Measurements from ENCODE around the gene ME1. TPM values are rescaled to one million over a fixed set of nuclear protein-coding genes. Genes with fewer than 3 reads are reported as not detected.
"Not testable (repeated sequence)": the region's sequence is repeated elsewhere in the genome, so short reads cannot be mapped to it uniquely, and the experiment has no call there.

ME1 gene
- polyA plus RNA-seq, 6 donors from 2014 or later = not detected

DNA sequence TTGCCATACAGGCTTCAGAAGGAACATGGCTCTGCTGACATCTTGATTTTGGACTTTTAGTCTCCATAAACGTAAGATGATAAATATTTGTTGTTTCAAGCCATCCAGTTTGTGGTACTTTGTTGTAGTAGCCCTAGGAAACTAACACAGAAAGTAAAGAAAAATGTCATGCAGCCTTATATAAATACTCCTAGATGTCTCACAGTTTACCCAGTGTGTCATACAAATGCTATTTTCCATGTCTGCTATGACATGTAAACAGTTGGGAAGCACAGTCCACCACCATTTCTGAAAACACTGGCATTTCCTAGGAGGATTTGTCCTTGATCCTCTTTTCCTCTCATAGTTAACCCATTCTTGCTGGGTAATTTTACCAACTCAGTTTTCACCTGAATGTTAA is 30.6 kb upstream of the ME1 start:
- Mint-ChIP-seq H3K27ac (no peak overlapping the region), H3K9me3 (peaks cover 0 to 2% (median 0%) of the 10 kb centered on the region in 7 donors), H3K36me3 (no peaks in the 10 kb centered on the region), H3K4me3 (no peak overlapping the region), H3K4me1 (no peaks in the 10 kb centered on the region), H3K27me3 (peaks cover 0 to 7% (median 4%) of the 10 kb centered on the region in 3 donors)
- no peak for DNase-seq
- no peak for ATAC-seq (ENCODE audit: low read depth in 2 of 2)

DNA sequence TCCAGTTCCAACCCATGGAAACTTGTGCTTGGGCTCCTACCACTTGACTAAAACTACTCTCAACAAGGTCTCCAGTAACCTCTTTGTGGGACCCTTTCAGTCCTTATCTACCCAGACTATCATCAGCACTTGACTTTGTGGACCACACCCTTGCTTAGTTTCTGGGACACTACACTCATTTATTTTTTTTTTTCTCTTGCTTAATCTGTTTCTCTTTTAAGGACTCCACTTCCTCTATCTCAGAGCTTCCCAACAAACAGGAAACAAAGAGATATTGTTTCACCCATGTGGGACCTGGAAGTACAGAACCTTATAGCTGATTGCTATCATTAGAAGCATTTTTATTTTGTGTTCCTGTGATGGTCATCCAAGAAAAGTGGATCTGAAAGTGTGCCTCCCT is 28.8 kb upstream of the ME1 start:
- Mint-ChIP-seq H3K27ac (no peak overlapping the region), H3K27me3 (peaks cover 0 to 7% (median 4%) of the 10 kb centered on the region in 3 donors), H3K36me3 (no peaks in the 10 kb centered on the region), H3K9me3 (no peaks in the 10 kb centered on the region), H3K4me3 (no peak overlapping the region), H3K4me1 (no peaks in the 10 kb centered on the region)
- DNase-seq (no peak), ATAC-seq (ENCODE audit: low read depth in 2 of 2) (no peak)

DNA sequence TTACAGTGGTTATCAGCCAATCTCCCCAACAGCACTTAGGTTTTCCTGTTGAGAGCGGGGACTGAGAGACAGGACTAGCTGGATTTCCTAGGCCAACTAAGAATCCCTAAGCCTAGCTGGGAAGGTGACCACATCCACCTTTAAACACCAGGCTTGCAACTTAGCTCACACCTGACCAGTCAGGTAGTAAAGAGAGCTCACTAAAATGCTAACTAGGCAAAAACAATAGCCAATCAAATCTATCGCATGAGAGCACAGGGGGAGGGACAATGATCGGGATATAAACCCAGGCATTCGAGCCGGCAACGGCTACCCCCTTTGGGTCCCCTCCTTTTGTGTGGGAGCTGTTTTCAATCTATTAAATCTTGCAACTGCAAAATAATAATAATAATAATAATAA is 19.2 kb upstream of the ME1 start:
- H3K9me3 Mint-ChIP-seq; H3K4me1 Mint-ChIP-seq; H3K36me3 Mint-ChIP-seq; ATAC-seq (ENCODE audit: low read depth in 2 of 2); H3K27ac Mint-ChIP-seq; DNase-seq; H3K27me3 Mint-ChIP-seq; H3K4me3 Mint-ChIP-seq: not testable (repeated sequence)

DNA sequence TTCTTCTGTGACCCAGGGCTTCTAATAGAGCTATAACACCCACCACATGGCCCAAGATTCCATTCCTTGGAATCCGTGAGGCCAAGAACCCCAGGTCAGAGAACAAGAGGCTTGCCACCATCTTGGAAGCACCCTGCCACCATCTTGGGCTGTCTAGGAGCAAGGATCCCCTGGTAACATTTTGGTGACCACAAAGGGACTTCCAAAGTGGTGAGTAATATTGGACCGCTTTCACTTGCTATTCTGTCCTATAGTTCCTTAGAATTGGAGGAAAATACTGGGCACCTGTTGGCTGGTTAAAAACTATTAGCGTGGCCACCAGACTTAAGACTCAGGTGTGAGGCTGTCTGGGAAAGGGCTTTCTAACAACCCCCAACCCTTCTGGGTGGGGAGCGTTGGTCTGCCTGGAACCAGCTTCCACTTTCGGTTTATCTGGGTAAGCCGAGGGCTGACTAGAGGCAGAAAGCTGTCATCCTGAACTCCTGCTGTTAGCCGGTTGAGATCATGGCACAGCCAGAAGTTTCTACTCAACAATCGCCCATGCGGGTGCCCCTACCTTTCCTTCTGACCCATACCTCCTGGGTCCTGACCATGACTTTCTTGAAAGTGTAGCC is 13.3 kb upstream of the ME1 start:
- H3K4me1 Mint-ChIP-seq, H3K4me3 Mint-ChIP-seq: not testable (repeated sequence)

DNA sequence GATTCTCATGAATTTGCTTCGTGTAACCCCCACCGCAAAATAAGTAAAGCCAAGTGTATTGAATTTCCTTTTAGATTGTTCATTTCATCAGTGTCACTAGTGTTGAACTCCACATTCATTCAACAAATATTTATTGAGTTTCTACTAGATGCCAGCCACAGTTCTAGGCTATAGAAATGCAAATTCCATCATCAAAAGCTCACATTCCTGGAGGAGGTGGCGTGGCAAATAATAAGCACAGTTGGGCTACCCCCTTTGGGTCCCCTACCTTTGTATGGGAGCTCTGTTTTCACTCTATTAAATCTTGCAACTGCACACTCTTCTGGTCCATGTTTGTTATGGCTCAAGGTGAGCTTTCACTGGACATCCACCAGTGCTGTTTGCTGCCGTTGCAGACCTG is 12.7 kb upstream of the ME1 start:
- Mint-ChIP-seq H3K4me1 (no peaks in the 10 kb centered on the region), H3K4me3 (no peak overlapping the region), H3K36me3 (no peaks in the 10 kb centered on the region), H3K27ac (no peak overlapping the region), H3K27me3 (peaks cover 0 to 4% (median 0%) of the 10 kb centered on the region in 3 donors), H3K9me3 (peaks cover 0 to 5% (median 0%) of the 10 kb centered on the region in 7 donors)
- ATAC-seq (ENCODE audit: low read depth in 2 of 2) (no peak), DNase-seq (no peak)

More for the DNA sequence above, 13.3 kb upstream of the ME1 start:
- not testable (repeated sequence) for H3K27ac Mint-ChIP-seq; ATAC-seq (ENCODE audit: low read depth in 2 of 2); H3K27me3 Mint-ChIP-seq; DNase-seq; H3K9me3 Mint-ChIP-seq; H3K36me3 Mint-ChIP-seq

DNA sequence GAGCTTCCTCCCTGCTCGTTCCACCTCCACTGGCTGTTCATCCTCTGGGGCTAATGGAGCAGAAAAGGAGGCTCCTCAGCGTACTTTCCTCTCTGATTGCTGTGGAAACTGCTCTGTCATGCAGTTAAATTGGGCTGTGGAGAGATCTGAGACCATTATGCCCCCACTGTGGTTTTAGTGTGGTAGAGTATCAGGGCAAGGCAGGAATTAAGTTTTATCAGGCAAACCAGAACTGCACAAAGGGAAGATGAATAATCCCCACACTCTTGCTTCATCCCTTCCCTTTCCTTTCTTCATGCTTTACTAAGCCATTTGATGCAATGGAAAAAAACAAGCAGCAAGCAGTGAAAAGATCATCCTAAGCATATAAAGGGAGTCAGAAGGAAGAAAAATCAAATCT is 11.9 kb upstream of the ME1 start:
- ATAC-seq (ENCODE audit: low read depth in 2 of 2) (no peak), DNase-seq (no peak)
- Mint-ChIP-seq H3K9me3 (peaks cover 0 to 5% (median 0%) of the 10 kb centered on the region in 7 donors), H3K4me3 (no peak overlapping the region), H3K36me3 (no peaks in the 10 kb centered on the region), H3K27ac (no peak overlapping the region), H3K27me3 (peaks cover 0 to 4% (median 0%) of the 10 kb centered on the region in 3 donors), H3K4me1 (no peaks in the 10 kb centered on the region)

DNA sequence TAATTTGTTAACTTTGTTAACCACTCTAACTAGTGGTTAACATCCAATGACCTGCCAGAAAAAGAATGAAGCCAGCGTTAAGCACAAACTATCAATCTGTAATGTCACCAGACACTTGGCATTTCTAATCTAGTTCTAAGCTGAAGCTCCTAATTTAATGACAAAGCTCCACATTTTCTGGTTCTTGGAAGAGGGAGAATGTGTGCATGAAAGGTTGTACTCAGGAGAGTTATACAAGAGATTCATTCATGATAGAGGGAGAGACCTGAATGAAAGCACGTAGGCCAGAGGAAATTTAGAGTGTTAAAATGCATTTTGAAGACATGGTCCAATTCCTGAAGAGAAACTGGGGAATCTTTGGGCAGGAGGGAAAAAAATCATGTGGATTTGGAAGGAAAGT is 8.3 kb upstream of the ME1 start:
- ATAC-seq (ENCODE audit: low read depth in 2 of 2) = no peak
- H3K4me1 Mint-ChIP-seq = no peaks in the 10 kb centered on the region
- no peaks in the 10 kb centered on the region for H3K36me3 Mint-ChIP-seq
- peaks cover 0 to 5% (median 0%) of the 10 kb centered on the region in 7 donors for H3K9me3 Mint-ChIP-seq
- no peak overlapping the region for H3K4me3 Mint-ChIP-seq
- H3K27ac Mint-ChIP-seq = no peak overlapping the region
- peaks cover 0 to 4% (median 0%) of the 10 kb centered on the region in 3 donors for H3K27me3 Mint-ChIP-seq
- DNase-seq = no peak

DNA sequence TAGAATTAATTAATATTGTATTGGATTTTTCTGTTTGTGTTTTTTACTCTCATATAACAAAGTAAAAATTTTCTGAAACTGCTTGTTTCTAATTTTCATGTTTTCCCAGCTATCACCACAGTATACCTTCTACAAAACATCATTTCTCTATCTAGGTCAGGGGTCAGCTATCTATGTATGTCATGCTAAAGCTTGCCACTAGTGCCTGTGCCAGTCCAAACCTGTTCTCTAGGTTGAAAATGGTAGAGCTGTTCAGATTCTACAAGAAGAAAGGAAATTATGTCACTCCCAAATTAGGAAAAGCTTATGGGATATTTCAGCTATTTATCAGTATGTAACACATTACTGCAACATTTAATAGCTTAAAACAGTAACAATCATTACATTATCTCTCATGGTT is 5.8 kb upstream of the ME1 start:
- ATAC-seq (ENCODE audit: low read depth in 2 of 2) = no peak
- Mint-ChIP-seq H3K27me3 (peaks cover 0 to 12% (median 8%) of the 10 kb centered on the region in 3 donors), H3K9me3 (peaks cover 0 to 3% (median 0%) of the 10 kb centered on the region in 7 donors), H3K4me3 (no peak overlapping the region), H3K4me1 (no peaks in the 10 kb centered on the region), H3K27ac (no peak overlapping the region), H3K36me3 (no peaks in the 10 kb centered on the region)
- no peak for DNase-seq

DNA sequence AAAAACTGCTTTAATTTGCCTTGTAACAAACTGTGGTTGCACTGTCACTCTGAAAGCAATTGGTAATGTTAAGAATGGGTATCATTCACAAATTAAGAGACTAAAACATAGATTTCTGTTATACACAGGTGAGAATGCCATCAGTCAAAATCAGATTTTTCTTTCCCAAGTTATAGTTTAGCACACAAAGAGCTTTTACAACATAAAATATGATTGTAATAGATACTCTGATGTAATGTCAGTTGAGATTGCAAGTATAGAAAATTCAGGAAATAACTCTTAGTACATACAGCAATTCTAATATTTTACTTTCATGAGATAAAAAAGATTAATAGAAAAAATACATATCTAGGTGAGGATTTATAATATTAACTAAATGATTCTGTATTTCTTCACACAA is 2.3 kb upstream of the ME1 start:
- Mint-ChIP-seq H3K4me1 (no peaks in the 10 kb centered on the region), H3K9me3 (peaks cover 0 to 3% (median 0%) of the 10 kb centered on the region in 7 donors), H3K4me3 (no peak overlapping the region), H3K36me3 (no peaks in the 10 kb centered on the region), H3K27me3 (peaks cover 22 to 37% (median 27%) of the 10 kb centered on the region in 3 donors), H3K27ac (no peak overlapping the region)
- ATAC-seq (ENCODE audit: low read depth in 2 of 2) = no peak
- no peak for DNase-seq

DNA sequence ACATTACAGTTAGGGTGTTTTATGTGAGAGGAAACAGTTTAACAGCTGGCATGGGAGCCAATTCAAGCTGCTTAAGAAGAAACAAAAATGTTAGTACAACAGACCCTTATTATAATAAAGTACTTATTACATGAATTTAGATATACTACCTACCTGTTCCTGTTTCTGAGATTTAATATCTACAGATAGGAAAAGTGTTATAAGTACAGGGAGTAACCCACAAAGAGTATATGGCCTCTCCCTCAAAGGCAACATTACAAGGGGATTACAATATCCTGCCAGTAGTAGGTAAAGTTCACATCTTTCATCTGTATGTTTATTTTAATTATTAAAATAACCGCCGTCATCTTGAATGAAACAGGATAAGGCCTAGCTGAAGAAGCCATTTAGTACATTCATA is 1.8 kb upstream of the ME1 start:
- Mint-ChIP-seq H3K9me3 (peaks cover 0 to 3% (median 0%) of the 10 kb centered on the region in 7 donors), H3K4me3 (no peak overlapping the region), H3K36me3 (no peaks in the 10 kb centered on the region), H3K4me1 (no peaks in the 10 kb centered on the region), H3K27ac (no peak overlapping the region), H3K27me3 (peaks cover 25 to 37% (median 27%) of the 10 kb centered on the region in 3 donors)
- DNase-seq (no peak), ATAC-seq (ENCODE audit: low read depth in 2 of 2) (no peak)

DNA sequence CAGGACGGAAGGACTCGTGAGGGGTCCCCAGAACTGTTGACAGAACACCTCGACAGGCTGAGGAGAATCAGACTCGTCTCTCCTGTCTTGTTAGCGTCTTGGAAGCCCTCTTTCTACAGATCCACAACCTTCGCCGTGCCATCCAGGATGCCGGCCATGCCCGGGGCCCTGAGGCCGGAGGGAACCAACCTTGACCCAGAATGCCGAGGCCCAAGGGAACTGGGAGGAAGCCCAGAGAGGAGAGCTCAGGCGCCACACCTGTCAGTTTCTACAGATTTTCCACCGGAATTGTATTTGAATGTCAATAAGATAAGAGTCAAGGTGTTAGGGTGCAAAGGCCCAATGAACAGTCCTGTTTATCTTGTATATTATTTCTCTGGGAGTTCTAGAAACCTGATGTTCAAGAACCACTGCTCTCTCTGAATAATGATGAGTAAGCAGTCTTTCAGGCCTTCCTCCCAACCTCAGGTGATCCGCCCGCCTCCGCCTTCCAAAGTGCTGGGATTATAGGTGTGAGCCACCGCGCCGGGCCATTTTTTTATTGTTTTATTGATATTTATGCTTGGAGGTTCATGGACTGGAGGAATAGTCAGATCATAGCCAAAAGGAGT is 799 bp upstream of the ME1 start:
- Mint-ChIP-seq H3K27me3 (peaks cover 25 to 37% (median 27%) of the 10 kb centered on the region in 3 donors), H3K9me3 (peaks cover 0 to 7% (median 1%) of the 10 kb centered on the region in 7 donors), H3K27ac (no peak overlapping the region), H3K36me3 (no peaks in the 10 kb centered on the region), H3K4me1 (no peaks in the 10 kb centered on the region), H3K4me3 (no peak overlapping the region)
- DNase-seq (no peak), ATAC-seq (ENCODE audit: low read depth in 2 of 2) (no peak)

DNA sequence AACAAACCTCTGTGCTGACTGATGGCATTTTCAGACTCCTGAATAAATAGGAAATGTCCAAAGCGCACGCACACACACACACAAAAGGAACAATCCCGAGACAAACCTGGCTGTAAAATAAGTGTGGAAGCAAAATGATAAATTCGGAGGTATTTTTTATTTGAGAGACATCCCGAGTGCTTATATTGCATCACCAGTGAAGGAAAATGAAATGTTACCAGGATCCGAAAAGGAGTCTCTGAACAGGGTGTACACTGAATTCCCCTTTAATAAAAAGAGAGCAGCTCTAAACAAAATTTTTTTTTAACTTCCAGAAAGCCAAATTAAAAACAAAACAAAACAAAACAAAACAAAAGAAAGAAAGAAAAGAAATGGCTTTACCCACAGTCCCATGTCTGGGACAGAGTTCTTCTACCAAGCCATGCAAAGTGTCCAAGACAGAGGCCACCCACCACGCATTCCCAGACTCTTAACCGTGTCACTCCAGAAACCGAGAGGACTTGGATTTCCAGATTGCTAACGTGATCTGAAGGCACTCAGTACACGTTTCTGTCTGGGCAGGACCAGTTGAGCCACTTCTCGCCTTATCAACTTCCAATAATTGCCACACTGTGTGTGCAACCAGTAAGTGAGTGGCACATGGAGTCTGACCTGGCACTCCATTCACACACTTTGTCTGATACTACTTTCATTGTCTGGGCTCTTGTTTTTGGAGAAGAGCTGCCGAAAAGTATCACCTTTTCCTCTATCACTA is 817 bp downstream of the ME1 start:
- Mint-ChIP-seq H3K27me3 (peaks cover 25 to 37% (median 27%) of the 10 kb centered on the region in 3 donors), H3K4me3 (no peak overlapping the region), H3K4me1 (no peaks in the 10 kb centered on the region), H3K27ac (no peak overlapping the region), H3K36me3 (peaks cover 0 to 4% of the 10 kb centered on the region in 2 donors), H3K9me3 (peaks cover 1 to 22% (median 8%) of the 10 kb centered on the region in 7 donors)
- ATAC-seq (ENCODE audit: low read depth in 2 of 2) (no peak), DNase-seq (no peak)

DNA sequence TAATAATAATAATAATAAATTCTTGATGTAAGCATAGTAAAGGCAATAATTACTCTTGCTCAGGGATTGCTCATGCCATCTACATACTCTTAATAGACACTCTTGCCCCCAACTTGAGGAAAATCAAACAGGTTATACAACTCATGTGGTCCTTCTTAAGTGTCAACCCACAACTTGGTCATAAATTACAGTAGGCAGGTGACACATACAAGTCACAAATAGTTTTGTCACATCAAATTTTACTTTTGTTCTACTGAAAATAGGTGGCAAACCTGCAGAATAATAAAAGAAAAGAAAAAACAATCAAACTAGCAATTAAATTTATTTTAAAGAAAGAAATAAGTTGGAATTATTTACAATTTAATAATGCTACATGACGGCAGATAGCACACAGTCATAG is 1.6 kb downstream of the ME1 start:
- H3K9me3 Mint-ChIP-seq = peaks cover 3 to 30% (median 11%) of the 10 kb centered on the region in 7 donors
- H3K27ac Mint-ChIP-seq = no peak overlapping the region
- H3K36me3 Mint-ChIP-seq = peaks cover 0 to 6% of the 10 kb centered on the region in 2 donors
- DNase-seq = no peak
- H3K4me1 Mint-ChIP-seq = no peaks in the 10 kb centered on the region
- ATAC-seq (ENCODE audit: low read depth in 2 of 2) = no peak
- no peak overlapping the region for H3K4me3 Mint-ChIP-seq
- H3K27me3 Mint-ChIP-seq = peaks cover 25 to 37% (median 27%) of the 10 kb centered on the region in 3 donors
